Cortex of kidney (tissue), 1 donor: ENCODE results near the gene CERK.
"Not testable (repeated sequence)": the region's sequence is repeated elsewhere in the genome, so short reads cannot be mapped to it uniquely, and the experiment has no call there.

ENCODE experiments used
- DNase-seq: peaks from one replicate; lab custom pipeline; 2025; lab: John Stamatoyannopoulos, UW

The CERK gene

DNA sequence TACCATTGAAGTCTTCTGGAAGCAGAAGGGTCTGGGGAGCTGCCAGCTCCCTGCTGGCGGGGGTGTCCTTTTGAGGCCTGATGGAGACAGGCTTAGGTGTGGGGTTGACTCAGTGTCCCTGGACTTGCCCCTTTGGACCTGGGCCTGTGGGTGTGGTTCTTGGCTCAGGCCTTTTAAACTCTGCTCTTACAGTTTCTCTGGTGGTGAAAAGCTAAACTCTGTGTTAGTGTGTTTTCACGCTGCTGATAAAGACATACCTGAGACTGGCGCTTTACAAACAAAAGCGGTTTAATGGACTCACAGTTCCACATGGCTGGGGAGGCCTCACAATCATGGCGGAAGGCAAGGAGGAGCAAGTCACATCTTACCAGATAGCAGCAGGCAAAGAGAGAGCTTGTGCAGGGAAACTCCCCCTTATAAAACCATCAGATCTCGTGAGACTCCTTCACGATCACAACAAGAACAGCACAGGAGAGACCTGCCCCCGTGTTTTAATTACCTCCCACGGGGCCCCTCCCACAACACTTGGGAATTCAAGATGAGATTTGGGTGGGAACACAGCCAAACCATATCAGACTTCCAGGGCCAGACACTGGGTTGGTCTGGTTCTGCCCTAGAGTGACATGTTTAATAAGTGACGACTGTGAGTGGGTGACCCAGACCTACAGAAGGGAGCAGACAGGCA, 91.4 kb downstream of the CERK start:
- no peak for DNase-seq

GRCh38 chr22:46642840-46643480, 95.1 kb downstream of the CERK start:
- DNase-seq, result not testable (repeated sequence)

DNA sequence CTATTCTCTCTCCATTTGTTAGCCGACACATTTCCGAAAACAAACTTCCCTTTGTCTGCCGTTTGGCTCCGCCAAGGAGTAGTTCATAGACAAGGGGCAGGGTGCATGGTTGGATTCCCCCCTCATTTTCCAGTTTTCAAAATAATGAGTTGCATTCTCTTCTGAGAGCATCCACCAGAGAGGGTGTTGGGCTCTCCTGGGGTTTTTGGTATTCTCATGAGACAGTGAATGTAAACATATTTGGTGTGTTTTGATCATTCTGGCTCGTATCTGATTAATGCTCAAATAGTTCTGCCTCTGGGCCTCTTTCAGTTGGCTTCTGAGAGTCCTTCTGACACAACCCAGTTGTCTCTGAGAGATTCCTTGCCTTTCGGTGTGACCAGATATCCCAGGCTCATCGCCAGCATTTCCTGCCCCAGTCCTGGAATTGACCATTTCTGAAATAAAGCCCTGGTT, 96.2 kb downstream of the CERK start:
- DNase-seq, result no peak

GRCh38 chr22:46640293-46641055, 97.6 kb downstream of the CERK start:
- DNase-seq, result no peak

DNA sequence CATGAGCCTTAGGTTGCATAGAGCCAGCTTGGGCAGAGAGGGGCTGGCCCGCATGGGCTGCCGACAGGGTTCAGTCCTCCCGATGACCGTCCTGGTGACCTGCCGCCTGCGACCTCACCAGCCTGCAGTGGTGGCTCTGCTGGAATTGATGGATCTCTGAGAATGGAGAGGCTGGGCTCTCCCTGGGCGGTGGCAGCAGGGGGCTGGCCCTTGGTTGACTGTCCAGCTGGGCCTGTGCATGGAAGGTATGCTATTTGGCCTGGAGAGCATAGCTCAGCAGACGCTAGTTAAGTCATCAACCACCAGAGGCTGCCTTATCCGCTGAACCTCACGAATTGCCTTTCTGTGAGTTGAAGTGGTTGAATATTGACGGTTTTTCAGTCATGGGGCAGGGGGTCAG, 98.2 kb downstream of the CERK start:
- no peak for DNase-seq

DNA sequence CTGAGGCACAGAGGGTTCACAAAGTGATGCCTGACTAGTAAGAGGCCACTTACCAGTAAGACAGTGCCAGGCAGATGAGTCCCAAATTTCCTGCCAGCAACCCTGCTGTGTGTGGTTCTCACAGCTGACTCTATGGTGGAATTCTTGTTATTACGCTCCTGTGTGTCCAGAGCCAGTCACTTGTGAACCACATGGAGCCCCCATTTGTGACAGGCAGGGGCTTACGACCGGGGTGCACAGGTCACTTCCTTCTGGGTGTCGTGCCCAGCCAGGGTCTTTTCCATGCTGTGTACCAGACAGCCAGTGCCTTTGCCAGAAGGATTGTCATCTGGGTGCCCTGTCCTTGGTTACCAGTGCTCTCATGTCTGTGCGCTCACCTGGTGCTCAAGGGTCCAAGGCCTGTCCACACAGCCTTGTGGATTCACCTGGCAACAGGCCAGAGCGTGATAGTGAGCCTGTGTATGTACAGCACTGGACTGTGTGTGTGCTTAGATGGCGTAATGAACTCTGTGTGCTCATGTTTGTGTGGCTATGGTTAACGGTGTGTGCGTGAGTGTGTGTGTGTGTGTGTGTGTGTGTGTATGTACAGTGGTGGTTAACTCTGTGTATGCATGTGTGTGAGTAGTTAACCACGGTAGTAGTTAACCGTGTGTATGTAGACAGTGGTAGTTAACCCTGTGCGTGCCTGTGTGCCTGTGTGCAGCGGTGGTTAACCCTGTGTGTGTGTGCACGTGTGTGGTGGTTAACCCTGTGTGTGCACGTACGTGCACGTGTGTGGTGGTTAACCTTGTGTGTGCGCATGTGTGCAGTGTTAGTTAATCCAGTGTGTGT, 99.2 kb downstream of the CERK start:
- no peak for DNase-seq

- no peak for DNase-seq
Observed at GRCh38 chr22:46637711-46638600, 100.1 kb downstream of the CERK start.

DNA sequence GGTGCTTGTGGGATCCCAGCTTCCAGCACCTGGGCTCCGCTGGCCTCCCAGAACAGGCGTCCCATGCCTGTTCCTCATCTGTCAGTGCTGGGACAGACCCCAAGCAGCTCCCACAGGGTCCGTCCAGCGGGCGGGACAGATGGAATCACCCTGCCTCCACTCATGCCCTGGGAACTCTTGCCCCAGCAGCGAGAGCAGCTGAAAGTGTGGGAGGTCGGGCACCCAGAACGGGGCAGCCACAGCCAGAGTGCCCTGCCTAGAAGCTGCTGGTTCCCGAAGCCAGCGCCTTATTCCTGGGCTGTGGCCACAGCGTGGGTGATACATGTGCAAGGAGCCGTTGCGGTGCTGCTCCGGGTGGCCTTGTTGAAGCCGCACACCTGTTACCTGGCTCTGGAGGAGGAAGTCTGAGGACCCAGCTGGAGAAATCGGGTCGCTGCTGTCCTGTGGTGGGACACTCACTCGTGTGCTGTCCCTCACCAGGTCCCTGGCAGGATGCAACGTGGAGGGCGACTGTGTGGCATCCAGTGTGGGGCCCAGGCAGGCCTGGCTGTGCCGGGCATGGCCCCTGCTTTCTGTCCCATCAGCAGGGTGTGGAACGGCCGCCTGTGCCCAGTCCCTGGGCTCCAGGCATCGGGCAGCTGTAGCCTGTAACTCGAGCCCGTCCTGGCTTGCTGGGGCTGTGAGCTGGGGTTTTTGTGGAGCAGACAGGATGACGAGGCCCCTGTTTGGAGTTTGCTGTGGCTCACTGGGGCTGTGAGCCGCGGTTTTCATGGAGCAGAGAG, 101.6 kb downstream of the CERK start:
- DNase-seq, result no peak

GRCh38 chr22:46635756-46636155, 102.3 kb downstream of the CERK start:
- DNase-seq, result no peak

DNA sequence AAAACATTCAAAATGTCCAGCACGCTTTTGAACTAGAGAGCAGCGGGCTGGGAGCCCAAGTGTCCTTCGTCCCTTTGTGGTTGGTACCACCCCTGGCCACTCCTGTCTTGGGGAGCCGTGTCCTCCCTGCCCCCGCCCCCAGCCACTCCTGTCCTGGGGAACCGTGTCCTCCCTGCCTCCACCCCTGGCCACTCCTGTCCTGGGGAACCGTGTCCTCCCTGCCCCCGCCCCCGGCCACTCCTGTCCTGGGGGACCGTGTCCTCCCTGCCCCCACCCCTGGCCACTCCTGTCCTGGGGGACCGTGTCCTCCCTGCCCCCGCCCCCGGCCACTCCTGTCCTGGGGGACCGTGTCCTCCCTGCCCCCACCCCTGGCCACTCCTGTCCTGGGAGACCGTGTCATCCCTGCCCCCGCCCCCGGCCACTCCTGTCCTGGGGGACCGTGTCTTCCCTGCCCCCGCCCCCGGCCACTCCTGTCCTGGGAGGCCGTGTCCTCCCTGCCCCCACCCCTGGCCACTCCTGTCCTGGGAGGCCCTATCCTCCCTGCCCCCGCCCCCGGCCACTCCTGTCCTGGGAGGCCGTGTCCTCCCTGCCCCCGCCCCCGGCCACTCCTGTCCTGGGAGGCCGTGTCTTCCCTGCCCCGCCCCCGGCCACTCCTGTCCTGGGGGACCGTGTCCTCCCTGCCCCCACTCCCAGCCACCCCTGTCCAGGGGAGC, 102.9 kb downstream of the CERK start:
- DNase-seq, result not testable (repeated sequence)
